ENCODE data around the gene SRP19.
"Not testable (repeated sequence)": the region's sequence is repeated elsewhere in the genome, so short reads cannot be mapped to it uniquely, and the experiment has no call there.

- TF ChIP-seq POLR2A, CTCF (IDR thresholded peaks at IDR 0.05): not testable (repeated sequence)
Observed at GRCh38 chr5:112892066-112892465, 31.0 kb downstream of the SRP19 start.

Measured in heart left ventricle (tissue), 13 donors.